ENCODE results near the gene ZP3. TPM values are rescaled to one million over a fixed set of nuclear protein-coding genes. Genes with fewer than 3 reads are reported as not detected.
"Not testable (repeated sequence)": the region's sequence is repeated elsewhere in the genome, so short reads cannot be mapped to it uniquely, and the experiment has no call there.

The ZP3 gene
- total RNA-seq, 2 donors from 2014 or later = 0.39 to 8.4 TPM

DNA sequence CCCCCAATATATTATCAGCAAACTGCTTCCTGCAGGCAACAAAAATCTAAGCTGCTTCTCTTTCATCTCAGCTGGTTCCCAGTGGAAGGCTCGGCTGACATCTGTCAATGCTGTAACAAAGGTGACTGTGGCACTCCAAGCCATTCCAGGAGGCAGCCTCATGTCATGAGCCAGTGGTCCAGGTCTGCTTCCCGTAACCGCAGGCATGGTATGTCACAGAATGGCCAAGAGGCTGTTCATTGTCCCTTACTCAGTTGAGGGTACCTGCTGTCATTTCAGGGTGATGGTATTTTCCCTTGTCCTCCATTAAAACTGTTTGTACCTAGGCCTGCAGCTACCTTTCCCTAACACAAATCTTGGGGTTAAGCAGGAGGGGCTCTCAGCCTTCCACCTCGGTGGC is 15.7 kb downstream of the ZP3 start:
- H3K27ac Mint-ChIP-seq; H3K4me3 Mint-ChIP-seq; ATAC-seq; H3K9me3 Mint-ChIP-seq; H3K27me3 Mint-ChIP-seq; H3K36me3 Mint-ChIP-seq; DNase-seq (ENCODE audit: low spot score); H3K4me1 Mint-ChIP-seq (ENCODE audit: low read depth in 2 of 2): not testable (repeated sequence)

DNA sequence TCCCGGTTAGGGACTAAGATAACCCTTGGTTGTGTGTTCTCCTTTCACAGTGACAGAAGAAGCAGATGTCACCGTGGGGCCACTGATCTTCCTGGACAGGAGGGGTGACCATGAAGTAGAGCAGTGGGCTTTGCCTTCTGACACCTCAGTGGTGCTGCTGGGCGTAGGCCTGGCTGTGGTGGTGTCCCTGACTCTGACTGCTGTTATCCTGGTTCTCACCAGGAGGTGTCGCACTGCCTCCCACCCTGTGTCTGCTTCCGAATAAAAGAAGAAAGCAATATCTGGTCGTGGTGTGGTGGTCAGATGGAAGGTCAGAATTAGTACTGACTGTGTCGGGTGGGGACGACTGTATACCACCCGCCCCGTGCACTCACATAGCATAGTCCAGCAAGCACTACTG is 17.0 kb downstream of the ZP3 start:
- not testable (repeated sequence) for H3K27me3 Mint-ChIP-seq; H3K4me1 Mint-ChIP-seq (ENCODE audit: low read depth in 2 of 2); H3K9me3 Mint-ChIP-seq; H3K36me3 Mint-ChIP-seq; H3K4me3 Mint-ChIP-seq; DNase-seq (ENCODE audit: low spot score); H3K27ac Mint-ChIP-seq
- peak; percentile 61 to 68 for ATAC-seq

DNA sequence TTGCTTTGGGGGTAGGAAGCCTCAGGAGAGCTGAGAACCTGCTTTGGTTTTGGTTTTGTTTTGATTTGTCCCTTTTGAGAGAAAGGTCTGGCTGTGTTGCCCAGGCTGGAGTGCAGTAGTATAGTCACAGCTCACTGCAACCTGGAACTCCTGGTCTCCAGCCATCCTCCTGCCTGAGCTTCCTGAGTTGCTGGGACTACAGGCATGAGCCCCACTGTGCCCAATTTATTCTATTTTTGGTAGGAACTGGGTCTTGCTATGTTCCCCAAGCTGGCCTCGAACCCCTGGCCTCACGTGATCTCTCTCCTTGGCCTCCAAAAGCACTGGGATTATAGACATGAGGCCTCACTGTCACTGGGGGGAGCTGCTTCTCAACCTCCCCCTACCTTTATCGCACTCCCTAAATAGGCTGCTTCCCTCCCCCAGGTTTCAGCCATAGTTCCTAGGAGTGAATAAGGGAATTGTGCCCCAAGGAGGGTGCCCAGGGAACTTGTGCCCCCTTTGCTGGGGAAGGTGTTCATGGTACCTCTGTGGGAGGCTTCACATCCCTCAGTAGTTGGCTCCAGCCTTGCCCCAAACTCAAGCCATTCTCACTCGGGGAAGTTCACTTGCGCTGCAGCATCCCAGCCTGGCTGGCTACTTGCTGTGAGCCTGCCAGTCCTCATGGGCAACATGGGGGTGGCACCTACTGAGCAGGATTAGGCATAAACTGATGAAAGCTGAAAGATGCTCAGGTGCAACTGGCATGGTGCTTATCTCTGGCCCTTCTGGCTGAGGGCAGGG is 18.1 kb downstream of the ZP3 start:
- H3K27ac Mint-ChIP-seq; H3K9me3 Mint-ChIP-seq; H3K4me3 Mint-ChIP-seq; H3K4me1 Mint-ChIP-seq (ENCODE audit: low read depth in 2 of 2); H3K27me3 Mint-ChIP-seq; DNase-seq (ENCODE audit: low spot score); H3K36me3 Mint-ChIP-seq: not testable (repeated sequence)
- peak in 1 of 2 donors; percentile 13 for ATAC-seq

DNA sequence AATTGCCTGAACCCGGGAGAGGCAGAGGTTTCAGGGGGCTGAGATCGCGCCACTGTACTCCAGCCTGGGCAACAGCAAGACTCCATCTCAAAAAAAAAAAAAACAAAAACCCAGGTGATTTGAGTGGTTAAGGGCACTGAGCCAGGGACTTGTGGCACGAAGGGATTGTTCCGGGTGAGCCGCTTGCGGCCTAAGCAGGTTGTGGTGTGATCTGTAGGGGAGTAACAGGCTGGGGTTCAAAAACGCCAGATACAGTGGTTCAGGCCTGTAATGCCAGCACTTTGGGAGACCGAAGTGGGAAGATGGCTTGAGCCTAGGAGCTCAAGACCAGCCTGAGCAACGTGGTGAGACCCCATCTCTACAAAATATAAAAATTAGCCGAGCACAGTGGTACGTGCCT is 19.1 kb downstream of the ZP3 start:
- H3K27me3 Mint-ChIP-seq; H3K4me1 Mint-ChIP-seq (ENCODE audit: low read depth in 2 of 2); H3K4me3 Mint-ChIP-seq; H3K27ac Mint-ChIP-seq; H3K36me3 Mint-ChIP-seq; H3K9me3 Mint-ChIP-seq; DNase-seq (ENCODE audit: low spot score): not testable (repeated sequence)
- ATAC-seq = peak in 1 of 2 donors; percentile 34

DNA sequence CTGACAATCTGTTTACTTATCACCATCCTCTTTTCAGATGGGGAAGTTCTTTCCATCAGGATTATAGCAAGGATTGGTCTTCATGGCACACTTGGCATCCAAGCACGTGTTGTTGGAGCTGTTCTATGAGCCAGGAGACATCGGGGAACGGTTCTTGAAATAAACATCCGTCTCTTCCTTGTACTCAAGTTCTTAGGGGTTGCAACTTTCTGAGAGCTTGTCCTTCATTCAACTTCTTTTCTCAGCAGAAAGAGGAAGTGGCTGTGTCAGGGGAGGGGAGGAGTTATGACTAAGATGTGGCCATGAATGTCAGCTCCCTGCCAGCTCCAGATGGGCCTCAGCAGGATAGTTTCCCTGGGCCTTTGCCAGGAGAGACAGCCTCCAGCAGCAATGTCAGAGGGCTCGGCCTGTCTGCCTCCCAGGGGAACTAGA is 20.8 kb downstream of the ZP3 start:
- not testable (repeated sequence) for H3K27me3 Mint-ChIP-seq

DNA sequence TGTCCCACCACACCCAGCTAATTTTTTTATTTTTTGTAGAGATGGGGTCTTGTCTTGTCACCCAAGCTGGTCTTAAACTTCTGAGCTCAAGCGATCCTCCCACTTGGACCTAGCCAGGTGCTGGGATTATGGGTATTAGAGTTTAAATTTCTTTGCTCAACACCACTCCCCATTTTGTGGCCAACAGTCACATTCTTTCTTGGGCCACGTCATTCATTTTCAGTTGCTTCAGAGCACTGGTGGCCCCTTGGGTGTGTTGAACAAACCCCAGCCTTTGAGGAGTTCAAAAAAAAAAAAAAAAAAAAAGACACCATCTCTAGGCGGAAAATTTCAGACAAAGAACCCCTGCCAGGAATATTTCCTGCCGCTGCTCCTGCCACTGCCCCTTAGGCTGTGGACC is 32.3 kb downstream of the ZP3 start:
- H3K4me3 Mint-ChIP-seq; DNase-seq (ENCODE audit: low spot score); H3K36me3 Mint-ChIP-seq; H3K27ac Mint-ChIP-seq; H3K27me3 Mint-ChIP-seq; H3K4me1 Mint-ChIP-seq (ENCODE audit: low read depth in 2 of 2); ATAC-seq; H3K9me3 Mint-ChIP-seq: not testable (repeated sequence)

More for the DNA sequence above, 20.8 kb downstream of the ZP3 start:
- not testable (repeated sequence) for H3K9me3 Mint-ChIP-seq; H3K36me3 Mint-ChIP-seq; H3K27ac Mint-ChIP-seq; DNase-seq (ENCODE audit: low spot score); H3K4me1 Mint-ChIP-seq (ENCODE audit: low read depth in 2 of 2)
- ATAC-seq = peak; percentile 78 to 79
- H3K4me3 Mint-ChIP-seq = peak overlapping the region; percentile 25

DNA sequence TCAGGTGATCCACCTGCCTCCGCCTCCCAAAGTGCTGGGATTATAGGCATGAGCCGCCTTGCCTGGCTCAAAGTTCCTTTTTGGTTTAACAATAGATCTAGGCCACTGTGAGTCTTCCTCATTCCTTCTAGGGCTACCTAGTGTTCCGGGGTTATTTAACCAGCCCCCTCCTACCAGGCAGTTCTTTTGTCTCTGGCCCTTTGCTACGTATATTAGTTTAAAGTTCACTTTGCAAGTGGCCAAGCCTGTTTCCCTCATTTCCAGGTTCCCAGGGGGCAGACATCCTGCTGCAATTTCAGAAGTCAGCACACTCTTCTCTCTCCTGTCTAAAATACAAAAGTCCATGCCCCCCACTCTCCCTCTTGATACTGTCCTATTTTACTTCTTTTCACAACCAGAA is 33.8 kb downstream of the ZP3 start:
- not testable (repeated sequence) for H3K27ac Mint-ChIP-seq; H3K4me1 Mint-ChIP-seq (ENCODE audit: low read depth in 2 of 2); ATAC-seq; DNase-seq (ENCODE audit: low spot score); H3K27me3 Mint-ChIP-seq; H3K9me3 Mint-ChIP-seq; H3K4me3 Mint-ChIP-seq; H3K36me3 Mint-ChIP-seq

DNA sequence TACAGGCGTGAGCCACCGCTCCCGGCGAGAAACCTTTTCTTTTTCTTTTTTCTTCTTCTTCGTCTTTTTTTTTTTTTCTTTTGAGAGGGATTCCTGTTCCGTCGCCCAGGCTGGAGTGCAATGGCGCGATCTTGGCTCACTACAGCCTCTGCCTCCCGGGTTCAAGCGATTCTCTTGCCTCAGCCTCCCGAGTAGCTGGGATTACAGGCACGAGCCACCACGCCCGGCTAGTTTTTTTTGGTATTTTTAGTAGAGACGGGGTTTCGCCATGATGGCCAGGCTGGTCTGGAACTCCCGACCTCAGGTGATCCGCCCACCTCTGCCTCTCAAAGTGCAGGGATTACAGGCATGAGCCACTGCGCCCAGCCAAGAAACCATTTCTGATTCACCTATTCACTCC is 36.0 kb downstream of the ZP3 start:
- H3K27me3 Mint-ChIP-seq; ATAC-seq; H3K9me3 Mint-ChIP-seq; H3K36me3 Mint-ChIP-seq; H3K4me3 Mint-ChIP-seq; H3K27ac Mint-ChIP-seq; DNase-seq (ENCODE audit: low spot score); H3K4me1 Mint-ChIP-seq (ENCODE audit: low read depth in 2 of 2): not testable (repeated sequence)

DNA sequence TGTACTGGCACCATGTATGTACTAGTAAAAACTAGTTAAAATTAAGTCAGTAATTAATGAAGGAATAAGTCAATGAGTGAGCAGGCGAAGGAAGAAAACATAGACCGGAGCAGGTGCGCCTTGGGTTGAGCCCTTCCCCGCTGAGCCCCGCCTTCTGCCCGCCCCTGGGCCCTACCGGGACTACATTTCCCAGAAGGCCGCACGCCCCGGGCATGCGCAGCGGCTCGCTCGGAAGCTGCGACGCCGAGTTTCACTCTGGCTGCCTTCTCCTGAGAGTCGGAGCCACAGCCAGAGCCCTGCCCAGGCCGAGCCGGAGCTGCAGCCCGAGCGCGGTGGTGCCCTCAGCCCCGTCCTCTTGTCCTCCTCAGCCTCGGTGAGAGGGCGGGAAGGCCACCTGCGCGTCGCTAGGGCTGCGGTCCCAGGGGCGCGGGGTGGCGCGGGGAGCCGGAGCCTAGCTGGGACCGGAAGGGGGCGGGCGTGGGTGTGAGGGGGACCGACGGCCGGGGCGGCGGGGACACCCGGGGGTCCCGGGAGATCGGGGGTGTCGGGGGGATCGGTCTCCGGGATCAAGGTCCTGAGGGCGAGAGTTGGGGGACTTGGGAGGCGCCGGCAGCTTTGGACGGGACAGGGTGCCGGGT is 36.8 kb downstream of the ZP3 start, which contains the start of gene DTX2:
Gene DTX2 (plus strand): TSS at position 246 of the 638 bp plus-strand sequence. CDS start 18,801 bp downstream, outside the sequence.
- H3K4me3 Mint-ChIP-seq = peak within 1 kb of the TSS; percentile 47

DNA sequence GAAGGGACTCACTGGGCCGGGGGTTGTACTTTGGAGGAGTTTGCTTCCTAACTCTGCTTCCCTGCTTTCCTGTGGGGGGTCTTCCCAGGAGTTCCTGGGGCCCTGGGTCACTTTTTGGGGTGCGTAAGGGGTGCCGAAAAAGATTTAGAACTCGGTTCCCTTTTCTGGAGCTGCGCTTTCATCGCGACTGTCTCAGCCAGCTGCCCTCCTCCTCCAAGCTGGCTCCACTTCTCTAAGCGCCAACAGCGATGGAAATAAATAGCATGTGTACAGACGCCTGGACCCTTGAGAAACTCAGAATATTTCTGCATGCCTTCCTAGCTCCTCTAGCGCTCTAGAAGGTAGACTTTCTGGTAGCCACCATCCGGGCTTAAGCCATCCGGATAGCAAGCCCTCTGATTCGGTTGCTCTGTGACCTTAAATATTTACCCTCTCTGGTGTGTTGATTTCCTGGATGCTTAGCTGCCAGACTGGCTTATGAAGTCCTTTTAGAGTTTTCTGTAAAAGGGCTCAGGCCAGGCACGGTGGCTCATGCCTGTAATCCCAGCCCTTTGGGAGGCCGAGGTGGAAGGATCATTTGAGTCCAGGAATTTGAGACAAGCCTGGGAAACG is 37.6 kb downstream of the ZP3 start:
- H3K27ac Mint-ChIP-seq; DNase-seq (ENCODE audit: low spot score); H3K36me3 Mint-ChIP-seq; H3K9me3 Mint-ChIP-seq; H3K27me3 Mint-ChIP-seq; ATAC-seq; H3K4me3 Mint-ChIP-seq; H3K4me1 Mint-ChIP-seq (ENCODE audit: low read depth in 2 of 2): not testable (repeated sequence)

More for the DNA sequence above, 36.8 kb downstream of the ZP3 start, which contains the start of gene DTX2:
- not testable (repeated sequence) for H3K27me3 Mint-ChIP-seq; H3K9me3 Mint-ChIP-seq; H3K4me1 Mint-ChIP-seq (ENCODE audit: low read depth in 2 of 2); H3K36me3 Mint-ChIP-seq; DNase-seq (ENCODE audit: low spot score); H3K27ac Mint-ChIP-seq
- peak; percentile 99 for ATAC-seq

DNA sequence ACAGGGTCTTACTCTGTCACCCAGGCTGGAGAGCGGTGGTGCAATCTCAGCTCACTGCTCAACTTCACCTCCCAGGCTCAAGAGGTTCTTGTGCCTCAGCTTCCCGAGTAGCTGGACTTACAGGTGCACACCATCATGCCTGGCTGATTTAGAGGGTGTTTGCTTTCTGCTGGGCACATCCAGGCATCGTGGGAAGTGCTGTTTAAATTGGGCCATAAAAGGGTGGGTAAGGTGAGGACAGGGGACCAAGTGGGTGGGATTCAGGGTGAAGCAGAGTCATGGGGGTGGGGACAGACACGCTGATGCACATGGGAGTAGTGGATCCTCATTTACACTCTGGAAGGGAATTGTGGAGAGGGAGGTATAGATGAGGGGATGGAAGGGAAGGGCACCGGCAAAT is 40.2 kb downstream of the ZP3 start:
- ATAC-seq; H3K36me3 Mint-ChIP-seq; H3K27ac Mint-ChIP-seq; H3K9me3 Mint-ChIP-seq; H3K27me3 Mint-ChIP-seq; H3K4me1 Mint-ChIP-seq (ENCODE audit: low read depth in 2 of 2); H3K4me3 Mint-ChIP-seq; DNase-seq (ENCODE audit: low spot score): not testable (repeated sequence)

DNA sequence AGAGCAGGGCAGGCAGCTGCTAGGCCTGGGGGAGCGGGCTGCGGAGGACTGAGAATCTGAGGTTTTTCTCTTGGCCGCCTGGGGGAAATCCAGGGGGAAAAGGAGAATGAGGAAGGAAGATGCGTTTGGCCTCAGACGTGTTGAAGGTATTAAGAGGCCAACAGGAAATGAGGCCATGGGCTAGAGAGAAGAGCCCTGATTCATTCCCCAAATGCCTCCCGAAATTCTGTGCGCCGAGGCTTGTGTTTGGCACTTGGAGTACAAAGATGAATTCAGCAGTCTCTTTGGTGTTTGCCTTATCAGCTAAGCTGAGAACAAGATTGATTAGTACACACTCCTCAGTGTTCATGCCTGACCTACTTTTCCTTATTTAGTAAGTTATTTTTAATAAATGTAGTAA is 41.2 kb downstream of the ZP3 start:
- H3K36me3 Mint-ChIP-seq, ATAC-seq, H3K27ac Mint-ChIP-seq: not testable (repeated sequence)

DNA sequence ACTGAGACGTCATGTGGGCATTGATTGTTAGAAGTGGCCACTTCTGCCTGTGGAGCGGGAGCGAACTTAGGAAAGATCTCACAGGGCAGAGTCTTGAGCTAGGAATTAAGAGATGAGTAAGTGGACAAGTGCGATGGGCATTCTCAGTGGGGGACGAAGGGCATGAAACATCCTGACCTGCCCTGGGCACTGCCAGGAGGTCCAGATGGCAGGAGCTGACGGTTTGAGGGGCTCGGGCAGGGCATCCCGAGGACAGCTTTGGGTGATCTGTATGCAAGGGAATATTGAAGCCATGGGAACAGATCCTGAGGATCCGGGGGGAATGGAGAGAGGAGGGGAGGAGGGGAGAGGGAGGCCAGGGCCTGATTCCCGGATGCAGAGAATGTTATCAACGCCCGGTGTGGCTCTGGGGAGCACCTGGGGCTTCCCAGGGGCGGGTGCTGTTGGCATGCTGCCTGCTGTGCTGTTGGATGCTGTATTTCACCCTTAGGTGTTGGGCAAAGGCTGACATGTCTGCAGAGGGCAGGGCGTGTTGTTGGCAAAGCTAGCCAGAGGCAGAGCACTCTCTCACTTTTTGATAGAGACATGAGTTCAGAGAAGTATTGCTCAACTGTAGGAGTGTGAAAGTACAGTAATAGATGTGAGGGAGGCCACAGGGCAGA is 43.1 kb downstream of the ZP3 start:
- H3K27ac Mint-ChIP-seq; DNase-seq (ENCODE audit: low spot score); H3K9me3 Mint-ChIP-seq; H3K4me3 Mint-ChIP-seq; H3K4me1 Mint-ChIP-seq (ENCODE audit: low read depth in 2 of 2); H3K36me3 Mint-ChIP-seq; H3K27me3 Mint-ChIP-seq: not testable (repeated sequence)
- ATAC-seq = peak; percentile 28 to 33

More for the DNA sequence above, 41.2 kb downstream of the ZP3 start:
- H3K4me3 Mint-ChIP-seq; H3K27me3 Mint-ChIP-seq; H3K4me1 Mint-ChIP-seq (ENCODE audit: low read depth in 2 of 2); DNase-seq (ENCODE audit: low spot score); H3K9me3 Mint-ChIP-seq: not testable (repeated sequence)

Data from natural killer cell treated with Interleukin-12 subunit alpha and Interleukin-12 subunit beta and Interleukin-15 and Interleukin-18, amount 100 ng/mL, for 72 hours (primary cell).